Eye (tissue), 1 donor: Measurements from ENCODE around the gene ATXN7.

Experiments
- DNase-seq: peaks from one replicate; pipeline ENCODE4 v3.0.0-alpha.2; 2015

Gene ATXN7

GRCh38 chr3:63863150-63864007 is at the start of gene ATXN7, which contains the start of gene THOC7:
TSS of gene ATXN7 (plus strand) at chr3:63863867. CDS start at chr3:63912599, 48,732 bp downstream.
TSS of gene THOC7 (minus strand) at chr3:63863805. CDS start at chr3:63863790, 15 bp downstream.
- DNase-seq: peak; percentile 90

- DNase-seq: no peak
Measured at GRCh38 chr3:63814237-63814636, 49.4 kb upstream of the ATXN7 start.

- no peak for DNase-seq
Measured at GRCh38 chr3:63817225-63817624, 46.4 kb upstream of the ATXN7 start.

DNA sequence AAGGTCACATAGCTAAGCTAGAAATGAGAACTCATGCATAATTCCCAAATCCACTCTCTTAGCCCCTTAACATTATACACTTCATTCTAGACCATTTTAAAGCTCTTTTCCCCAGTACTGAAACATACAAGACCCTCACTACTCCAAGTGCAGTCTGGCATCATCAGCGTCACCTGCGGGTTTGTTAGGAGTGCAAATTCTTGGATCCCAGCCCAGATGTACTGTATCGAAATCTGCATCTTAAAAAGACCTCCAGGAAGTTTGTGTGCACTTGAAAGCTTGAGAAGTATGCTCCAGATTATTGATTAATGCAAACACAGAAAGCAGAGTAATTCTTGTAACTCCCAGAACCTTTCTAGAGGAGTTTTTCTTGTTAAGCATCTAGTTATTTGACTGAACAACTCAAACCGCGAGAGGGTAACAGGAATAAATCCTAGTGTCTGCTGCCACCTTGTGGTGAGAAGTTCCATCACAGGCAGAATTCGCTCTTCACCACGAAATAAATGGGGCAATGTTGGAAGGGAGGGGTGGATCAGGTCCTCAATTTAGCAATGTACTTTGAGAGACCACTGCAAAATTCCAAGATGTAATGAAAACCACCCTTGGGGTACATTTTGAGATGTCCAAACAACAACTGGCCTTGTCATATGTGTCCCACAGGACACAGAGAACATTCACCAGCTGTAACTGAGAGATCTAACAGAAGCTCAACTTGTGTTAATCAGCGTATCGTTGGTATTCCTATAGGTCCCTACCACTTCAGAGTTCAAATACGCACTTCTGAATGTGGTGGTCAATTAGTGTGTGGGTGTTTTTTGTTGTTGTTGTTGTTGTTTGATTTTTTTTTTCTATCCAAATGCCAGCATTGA is 45.2 kb upstream of the ATXN7 start:
- DNase-seq: peak; percentile 91

- no peak for DNase-seq
Measured at GRCh38 chr3:63819151-63819398, 44.6 kb upstream of the ATXN7 start, which contains the start of gene C3orf49. TSS of gene C3orf49 (plus strand) at chr3:63819299. CDS start at chr3:63819472, 173 bp downstream.

DNA sequence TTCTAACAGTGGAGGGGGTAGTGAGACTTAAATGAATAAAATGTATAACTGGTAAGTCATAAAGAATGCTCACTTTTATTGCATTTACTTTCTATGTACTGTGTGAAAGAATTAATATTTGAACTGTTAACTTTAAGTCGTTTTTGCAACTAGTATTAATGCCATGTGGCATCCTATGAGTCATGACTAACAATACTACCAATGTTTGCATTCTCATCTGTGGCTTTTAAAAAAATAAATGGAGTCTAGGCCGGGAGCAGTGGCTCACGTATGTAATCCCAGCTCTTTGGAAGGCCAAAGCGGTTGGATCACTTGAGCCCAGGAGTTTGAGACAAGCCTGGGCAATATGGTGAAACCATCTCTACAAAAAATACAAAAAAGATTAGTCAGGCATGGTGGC is 39.4 kb upstream of the ATXN7 start:
- DNase-seq: no peak

GRCh38 chr3:63830526-63830925 is 33.1 kb upstream of the ATXN7 start:
- no peak for DNase-seq

DNA sequence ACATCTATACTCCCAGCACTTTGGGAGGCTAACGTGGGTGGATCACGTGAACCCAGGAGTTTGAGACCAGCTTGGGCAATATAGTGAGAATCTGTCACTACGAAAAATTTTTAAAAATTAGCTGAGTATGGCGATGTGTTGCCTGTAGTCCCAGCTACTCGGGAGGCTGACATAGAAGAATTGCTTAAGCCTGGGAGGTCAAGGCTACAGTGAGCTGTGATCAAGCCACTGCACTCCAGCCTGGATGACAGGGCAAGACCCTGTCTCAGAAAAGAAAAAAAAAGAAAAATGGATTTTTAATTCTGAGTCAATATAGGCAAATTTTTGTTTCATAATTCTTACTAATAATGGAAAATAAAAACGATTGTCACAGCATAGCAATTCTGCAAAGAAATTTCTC is 31.3 kb upstream of the ATXN7 start:
- DNase-seq: no peak

- no peak for DNase-seq
Measured at GRCh38 chr3:63841704-63842103, 22.0 kb upstream of the ATXN7 start.

DNA sequence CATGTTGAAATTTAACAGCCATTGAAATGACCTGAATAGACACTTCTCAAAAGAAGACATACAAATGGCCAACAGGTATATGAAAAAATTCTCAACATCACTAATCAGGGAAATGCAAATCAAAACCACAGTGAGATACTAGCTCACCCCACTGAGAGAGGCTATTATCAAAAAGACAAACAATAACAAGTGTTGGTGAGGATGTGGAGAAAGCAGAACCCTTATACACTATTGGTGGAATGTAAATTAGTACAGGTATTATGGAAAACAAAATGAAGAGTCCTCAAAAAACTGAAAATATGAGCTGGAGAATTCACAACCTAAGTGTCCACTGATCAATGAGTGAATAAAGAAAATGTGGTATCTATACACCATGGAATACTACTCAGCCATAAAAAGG is 21.5 kb upstream of the ATXN7 start:
- DNase-seq: no peak

DNA sequence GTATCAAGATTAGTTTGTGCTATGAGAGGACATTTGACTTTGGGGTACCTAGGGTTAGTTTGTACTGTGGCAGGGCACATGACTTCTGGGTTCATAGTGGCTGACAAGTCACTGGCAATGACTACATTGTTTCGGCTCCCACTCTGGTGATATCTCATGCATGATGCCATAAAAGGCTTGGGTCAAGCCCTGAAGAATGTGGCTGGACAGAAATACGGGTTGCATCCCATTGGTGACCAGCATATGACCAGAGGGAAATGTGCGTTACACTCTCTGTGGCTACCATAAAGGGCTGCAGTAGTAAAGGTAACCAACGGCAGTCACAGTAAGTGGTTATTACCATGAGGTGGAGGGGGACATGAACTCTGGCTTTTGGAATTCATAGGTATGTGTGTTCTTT is 18.5 kb upstream of the ATXN7 start:
- no peak for DNase-seq

- DNase-seq: no peak
Measured at GRCh38 chr3:63847718-63848450, 15.8 kb upstream of the ATXN7 start.

- DNase-seq: no peak
Measured at GRCh38 chr3:63849175-63849574, 14.5 kb upstream of the ATXN7 start.

DNA sequence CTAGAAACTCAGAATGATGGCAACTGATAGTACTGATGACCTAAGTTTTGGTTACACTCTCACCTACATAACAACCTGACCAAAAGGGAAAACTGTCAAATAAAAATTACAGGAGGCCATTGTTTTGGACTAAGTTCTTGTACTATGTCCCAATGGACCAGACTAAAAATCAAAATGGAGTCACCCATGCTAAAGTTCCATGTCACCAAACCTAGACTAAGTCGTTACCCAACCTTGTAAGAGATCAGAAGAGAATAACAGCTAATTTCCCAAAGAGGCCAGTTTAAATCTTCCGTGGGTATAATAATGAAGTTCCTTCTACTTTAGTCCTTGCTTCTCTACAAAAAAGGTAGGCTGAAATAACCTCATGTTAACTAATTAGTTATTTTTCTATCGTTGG is 12.4 kb upstream of the ATXN7 start:
- no peak for DNase-seq

DNA sequence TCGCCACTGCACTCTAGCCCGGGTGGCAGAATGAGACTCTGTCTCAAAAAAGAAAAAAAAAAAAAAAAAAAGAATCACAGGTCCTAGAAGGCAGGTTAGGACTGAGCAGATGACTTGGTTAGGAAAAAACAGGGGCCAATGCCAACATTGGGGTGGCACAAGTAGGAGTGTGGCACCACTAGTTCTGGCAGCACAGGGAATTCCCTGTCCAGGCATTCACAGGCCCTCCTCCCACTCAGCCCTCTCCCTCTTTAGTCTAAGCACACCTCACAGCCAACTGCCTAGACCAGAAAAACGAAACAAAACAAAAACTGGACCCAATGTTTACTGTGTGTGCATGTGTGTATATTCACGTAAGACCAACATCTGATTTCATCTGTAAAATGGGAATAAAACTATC is 10.6 kb upstream of the ATXN7 start:
- no peak for DNase-seq

DNA sequence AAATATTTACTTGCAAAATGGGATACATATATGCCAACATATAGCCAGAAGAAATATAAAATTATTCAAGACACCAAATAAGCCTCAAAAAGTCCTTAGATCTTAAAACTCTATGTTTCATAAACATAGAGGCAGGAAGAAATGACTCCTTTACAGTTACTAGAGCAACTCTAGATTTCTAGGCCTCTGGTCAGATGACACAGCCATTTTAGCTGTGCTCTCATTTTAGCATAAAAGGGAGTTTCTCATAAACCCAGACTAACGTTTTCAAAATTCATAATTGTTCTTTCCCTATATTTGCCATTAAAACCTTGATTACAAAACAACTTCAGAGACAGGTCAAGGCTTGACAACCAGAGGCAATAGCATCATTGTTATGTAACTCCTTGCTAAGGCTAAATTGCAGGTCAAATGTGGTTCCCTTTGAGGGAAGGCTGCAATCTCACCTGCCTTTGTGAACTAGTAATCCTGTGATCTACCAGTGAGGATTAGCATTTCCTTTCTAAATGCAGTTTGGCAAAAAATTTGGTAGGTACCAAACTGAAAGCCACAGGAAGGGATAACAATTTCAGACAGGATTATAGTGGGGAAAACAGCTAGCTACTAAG is 8.2 kb upstream of the ATXN7 start:
- no peak for DNase-seq

- no peak for DNase-seq
Measured at GRCh38 chr3:63857311-63857710, 6.4 kb upstream of the ATXN7 start.

DNA sequence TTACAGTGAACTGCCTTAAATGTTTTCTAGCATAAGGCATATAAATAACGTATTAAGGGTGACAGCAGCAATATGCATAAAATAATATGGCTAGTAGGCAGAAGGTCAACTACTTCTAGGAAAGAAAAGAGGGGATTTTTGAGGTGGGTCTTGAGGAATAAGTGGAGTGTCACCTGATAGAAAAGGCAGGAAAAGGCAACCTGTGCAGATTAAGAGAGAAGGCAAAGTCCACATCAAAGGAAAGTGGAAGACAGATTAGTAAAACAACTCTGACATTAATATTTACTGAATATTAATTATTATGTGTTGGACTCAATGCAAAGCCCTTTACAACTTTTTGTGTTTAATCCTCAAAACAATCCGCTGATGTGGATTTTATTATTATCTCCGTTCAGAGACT is 2.9 kb upstream of the ATXN7 start:
- no peak for DNase-seq

GRCh38 chr3:63861306-63861705 is 2.4 kb upstream of the ATXN7 start:
- DNase-seq: no peak

GRCh38 chr3:63862804-63863149 is 890 bp upstream of the ATXN7 start:
- DNase-seq: no peak

DNA sequence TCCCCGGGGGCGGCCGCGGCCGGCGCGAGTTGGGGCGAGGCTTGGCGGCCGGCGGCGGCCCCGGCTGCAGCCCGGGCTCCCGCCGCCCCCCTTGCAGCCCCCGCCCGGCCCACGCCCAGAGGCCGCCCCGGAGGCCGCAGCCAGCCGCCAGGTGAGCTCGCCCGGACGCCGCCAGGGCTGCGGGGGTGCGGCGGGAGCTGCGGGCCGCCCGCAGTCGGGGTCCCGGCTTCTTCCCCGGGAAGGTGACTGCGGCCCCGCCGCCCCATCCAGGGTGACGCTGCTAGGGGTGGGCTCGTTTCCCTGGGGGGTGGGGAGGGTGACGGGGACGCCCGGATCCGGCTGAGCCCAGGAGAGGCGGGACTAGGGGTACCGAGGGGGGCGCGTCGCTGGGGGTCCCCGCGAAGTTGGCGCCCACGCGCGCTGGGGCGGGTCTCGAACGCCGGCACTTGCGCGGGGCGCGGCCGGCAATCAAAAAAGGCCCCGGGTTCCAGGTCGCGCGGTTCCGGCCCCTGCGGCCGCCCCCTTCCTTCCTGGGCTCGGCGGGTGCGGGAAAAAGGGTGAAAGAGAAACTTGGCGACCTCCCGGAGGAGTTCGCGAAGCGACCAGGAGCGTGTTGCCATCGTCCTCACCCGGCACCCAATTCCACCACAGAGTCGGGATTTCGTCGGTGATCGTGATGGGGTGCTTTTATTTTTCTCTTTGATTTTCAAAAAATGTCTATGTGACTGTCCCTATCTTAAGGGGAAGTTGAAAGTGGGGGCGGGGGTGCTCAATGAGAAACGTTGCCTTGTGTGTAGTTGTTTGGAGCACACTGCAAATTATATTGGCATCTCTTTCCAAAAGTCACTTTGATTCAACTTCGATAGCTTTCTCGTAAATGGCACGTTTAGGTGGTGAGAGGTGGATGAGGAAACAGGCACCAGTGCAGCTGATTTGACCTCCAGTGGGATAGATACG is 619 bp downstream of the ATXN7 start:
- DNase-seq: peak; percentile 64

- DNase-seq: no peak
Measured at GRCh38 chr3:63864965-63865327, 1.3 kb downstream of the ATXN7 start.
